Measurements from ENCODE around the gene SLC35B2. TPM values are rescaled to one million over a fixed set of nuclear protein-coding genes. Genes with fewer than 3 reads are reported as not detected.

SLC35B2 gene
- total RNA-seq, 1 experiment from 2014 or later = 105 TPM

GRCh38 chr6:44286747-44287146 is 29.4 kb upstream of the SLC35B2 start:
- BruUV-seq (replicated peaks) = no TSS peak
- CTCF ChIA-PET = no interaction called here
- Histone ChIP-seq H3K4me3 (ENCODE audit: low read depth in 2 of 2, low read length in 2 of 2) (no peak overlapping the region), H3K4me1 (ENCODE audit: control insufficient read depth, insufficient read depth, low read length) (no peaks in the 10 kb centered on the region), H3K36me3 (ENCODE audit: control insufficient read depth, insufficient read depth, low read length) (no peaks in the 10 kb centered on the region), H3K27me3 (ENCODE audit: control insufficient read depth, insufficient read depth, low read length) (peaks cover 23% of the 10 kb centered on the region; the same call in 1 of the 2 replicates), H3K27ac (ENCODE audit: low read length) (no peak overlapping the region), H3K9me3 (ENCODE audit: control insufficient read depth, insufficient read depth, low read depth, low read length) (no peaks in the 10 kb centered on the region)
- TF ChIP-seq TCF7L2 (IDR thresholded peaks at IDR 0.05; ENCODE audit: low read depth, low read length) (no peak), REST (IDR thresholded peaks at IDR 0.05; ENCODE audit: insufficient read depth in 1 of 2, low read depth in 2 of 2, low read length in 1 of 2) (no peak), CTCF (IDR thresholded peaks at IDR 0.05) (no peak), POLR2AphosphoS5 (IDR thresholded peaks at IDR 0.05; ENCODE audit: low read depth, low read length) (no peak), SIN3A (IDR thresholded peaks at IDR 0.05; ENCODE audit: borderline replicate concordance, insufficient read depth, low read depth, low read length) (no peak)
- DNase-seq (ENCODE audit: low read depth, low spot score) (no peak), ATAC-seq (no peak)
- POLR2A ChIA-PET = no interaction called here
- intact Hi-C loops (cut with micrococcal nuclease; ENCODE audit: unreplicated experiment) (loop anchor here (5.0 kb wide), 1 partner anchor 51 kb away; no protein-coding TSS in a partner anchor), in situ Hi-C loops (cut with HindIII; ENCODE audit: low pct_unique_long_range_greater_than_20kb, low sequenced_read_pairs) (no loop called here)

- TF ChIP-seq TCF7L2 (IDR thresholded peaks at IDR 0.05; ENCODE audit: low read depth, low read length) = no peak
- TF ChIP-seq POLR2AphosphoS5 (IDR thresholded peaks at IDR 0.05; ENCODE audit: low read depth, low read length) = no peak
- TF ChIP-seq CTCF (IDR thresholded peaks at IDR 0.05) = no peak
- no peak for TF ChIP-seq SIN3A (IDR thresholded peaks at IDR 0.05; ENCODE audit: borderline replicate concordance, insufficient read depth, low read depth, low read length)
- no peak for TF ChIP-seq REST (IDR thresholded peaks at IDR 0.05; ENCODE audit: insufficient read depth in 1 of 2, low read depth in 2 of 2, low read length in 1 of 2)
- Histone ChIP-seq H3K27ac (ENCODE audit: low read length) (no peak overlapping the region), H3K9me3 (ENCODE audit: control insufficient read depth, insufficient read depth, low read depth, low read length) (no peaks in the 10 kb centered on the region), H3K4me3 (ENCODE audit: low read depth in 2 of 2, low read length in 2 of 2) (no peak overlapping the region), H3K36me3 (ENCODE audit: control insufficient read depth, insufficient read depth, low read length) (no peaks in the 10 kb centered on the region), H3K4me1 (ENCODE audit: control insufficient read depth, insufficient read depth, low read length) (no peaks in the 10 kb centered on the region), H3K27me3 (ENCODE audit: control insufficient read depth, insufficient read depth, low read length) (peaks cover 23% of the 10 kb centered on the region; the same call in 1 of the 2 replicates)
- DNase-seq (ENCODE audit: low read depth, low spot score) (no peak), ATAC-seq (no peak)
- POLR2A ChIA-PET = no interaction called here
- CTCF ChIA-PET = no interaction called here
- in situ Hi-C loops (cut with HindIII; ENCODE audit: low pct_unique_long_range_greater_than_20kb, low sequenced_read_pairs) = no loop called here
- intact Hi-C loops (cut with micrococcal nuclease; ENCODE audit: unreplicated experiment) = loop anchor here (5.0 kb wide), 1 partner anchor 51 kb away; no protein-coding TSS in a partner anchor
- no TSS peak for BruUV-seq (replicated peaks)
These were observed 28.9 kb upstream of the SLC35B2 start for GRCh38 chr6:44286285-44286565.

All from Panc1 (cell line).